22Rv1 (cell line): Measurements from ENCODE around the gene ALX3.
"Not testable (repeated sequence)": the region's sequence is repeated elsewhere in the genome, so short reads cannot be mapped to it uniquely, and the experiment has no call there.

Source experiments
- H3K27ac ChIP-seq: fragments of 450-650 bp; 2 replicates; pipeline ENCODE4 v1.5.1; 2017
- ZFX ChIP-seq: fragments of 450-650 bp; IDR thresholded peaks from 2 replicates; pipeline ENCODE4 v1.6.1; 2017; ENCODE audit warnings: antibody characterized with exemption, borderline replicate concordance
- TF ChIP-seq, protein P1 (sequence below): fragments of 450-650 bp; IDR thresholded peaks from 2 replicates; pipeline ENCODE4 v1.5.1; 2017; ENCODE audit warnings: mild to moderate bottlenecking

Gene ALX3

DNA sequence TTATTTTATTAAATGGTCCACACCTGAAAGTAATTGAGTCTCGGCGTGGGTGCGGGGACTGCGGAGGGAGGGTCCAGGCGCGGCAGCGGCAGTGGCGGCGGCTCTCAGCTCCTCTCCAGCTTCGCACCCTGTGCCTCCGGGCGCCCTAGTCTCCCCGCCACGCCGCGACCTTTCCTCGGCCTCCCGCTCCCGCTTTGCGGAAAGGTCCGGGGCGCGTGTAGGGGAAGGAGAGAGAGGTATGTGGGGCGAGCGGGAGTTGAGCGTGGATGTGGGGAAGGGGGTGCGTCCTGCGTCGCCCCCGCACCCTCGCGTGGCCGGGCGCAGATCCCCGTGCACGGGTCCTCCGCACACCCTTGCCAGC, 13.4 kb upstream of the ALX3 start:
- TF ChIP-seq, protein P1, sequence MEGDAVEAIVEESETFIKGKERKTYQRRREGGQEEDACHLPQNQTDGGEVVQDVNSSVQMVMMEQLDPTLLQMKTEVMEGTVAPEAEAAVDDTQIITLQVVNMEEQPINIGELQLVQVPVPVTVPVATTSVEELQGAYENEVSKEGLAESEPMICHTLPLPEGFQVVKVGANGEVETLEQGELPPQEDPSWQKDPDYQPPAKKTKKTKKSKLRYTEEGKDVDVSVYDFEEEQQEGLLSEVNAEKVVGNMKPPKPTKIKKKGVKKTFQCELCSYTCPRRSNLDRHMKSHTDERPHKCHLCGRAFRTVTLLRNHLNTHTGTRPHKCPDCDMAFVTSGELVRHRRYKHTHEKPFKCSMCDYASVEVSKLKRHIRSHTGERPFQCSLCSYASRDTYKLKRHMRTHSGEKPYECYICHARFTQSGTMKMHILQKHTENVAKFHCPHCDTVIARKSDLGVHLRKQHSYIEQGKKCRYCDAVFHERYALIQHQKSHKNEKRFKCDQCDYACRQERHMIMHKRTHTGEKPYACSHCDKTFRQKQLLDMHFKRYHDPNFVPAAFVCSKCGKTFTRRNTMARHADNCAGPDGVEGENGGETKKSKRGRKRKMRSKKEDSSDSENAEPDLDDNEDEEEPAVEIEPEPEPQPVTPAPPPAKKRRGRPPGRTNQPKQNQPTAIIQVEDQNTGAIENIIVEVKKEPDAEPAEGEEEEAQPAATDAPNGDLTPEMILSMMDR, result no peak
- no peak for TF ChIP-seq ZFX
- no peak overlapping the region for H3K27ac ChIP-seq

DNA sequence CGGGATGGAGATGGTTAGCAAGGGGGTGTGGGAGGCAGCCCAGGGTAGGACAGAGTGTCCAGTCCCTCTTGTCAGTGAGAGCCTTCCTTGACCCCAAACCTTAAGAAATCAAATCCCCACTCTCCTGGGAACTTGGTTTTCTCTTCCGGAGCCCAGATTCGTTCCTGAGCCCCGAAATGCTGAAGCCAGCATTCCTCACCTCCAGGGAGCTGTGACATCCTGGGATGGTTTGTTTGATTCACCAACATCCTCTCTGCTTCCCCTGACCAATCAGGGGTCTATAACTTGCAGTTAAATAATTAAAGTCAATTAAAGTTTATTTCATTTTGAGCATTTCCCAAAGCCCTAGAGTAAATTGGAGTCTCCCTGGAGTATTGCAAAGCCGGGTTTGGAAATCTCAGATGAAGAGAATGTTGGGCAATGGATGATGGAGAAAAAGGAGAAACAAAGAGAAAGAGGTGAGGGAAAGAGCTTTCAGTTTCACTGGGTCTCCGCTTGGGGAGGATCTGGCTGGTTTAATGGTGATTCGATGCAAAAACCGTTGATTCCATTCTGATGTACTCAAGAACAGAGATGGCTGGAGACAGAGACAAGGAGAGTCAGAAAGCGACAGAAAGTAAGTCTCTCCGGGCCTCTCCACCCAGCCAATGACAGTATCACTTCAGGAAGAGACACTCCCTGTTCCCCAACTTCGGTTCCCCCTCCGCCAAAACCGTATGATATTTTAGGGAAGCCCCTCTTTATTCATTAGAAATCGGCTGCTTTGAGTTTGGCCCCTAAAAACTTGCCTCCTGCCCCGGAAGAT, 12.8 kb upstream of the ALX3 start:
- TF ChIP-seq, protein P1, result no peak
- TF ChIP-seq ZFX, result no peak
- no peak overlapping the region for H3K27ac ChIP-seq

DNA sequence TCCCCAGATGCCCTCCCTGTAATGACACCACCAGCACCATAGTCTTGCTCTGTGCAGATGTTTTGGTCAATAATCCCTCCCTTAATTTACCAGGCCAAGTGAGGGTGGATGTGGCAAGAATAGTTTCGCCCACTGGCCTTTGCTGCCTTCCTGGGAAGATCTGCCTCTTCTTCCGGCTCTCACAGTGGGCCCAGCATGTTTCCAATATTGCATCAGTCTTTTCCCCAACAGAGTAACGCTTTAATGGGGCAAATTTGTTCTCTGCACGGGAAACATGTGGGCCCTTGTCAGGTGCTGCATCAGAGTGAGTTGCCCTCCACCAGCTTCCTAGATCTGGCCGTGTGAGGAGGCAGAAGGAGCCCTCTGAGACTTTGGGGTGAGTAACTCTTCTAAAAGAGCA, 12.0 kb upstream of the ALX3 start:
- no peak overlapping the region for H3K27ac ChIP-seq
- no peak for TF ChIP-seq ZFX
- TF ChIP-seq, protein P1, result no peak

DNA sequence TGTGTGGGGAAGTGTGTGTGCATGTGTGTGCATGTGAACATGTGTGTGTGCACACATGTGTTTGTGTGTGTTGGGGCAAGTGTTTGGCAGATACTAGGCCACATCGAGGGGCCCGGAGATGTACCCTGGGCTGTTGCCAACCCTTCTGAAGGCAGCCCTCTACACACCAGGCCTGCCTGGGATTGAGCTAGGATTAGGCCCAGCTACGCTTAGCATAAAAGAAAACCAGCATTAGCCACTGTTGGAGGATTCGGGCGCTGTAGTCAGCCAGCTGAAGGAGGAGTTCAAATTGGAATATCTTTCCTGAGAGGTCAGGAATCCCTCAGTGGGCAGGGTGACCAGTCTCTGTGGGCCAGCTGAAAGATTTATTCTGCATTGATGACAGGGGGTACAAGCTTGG, 10.6 kb upstream of the ALX3 start:
- H3K27ac ChIP-seq, result no peak overlapping the region
- TF ChIP-seq, protein P1, result no peak

DNA sequence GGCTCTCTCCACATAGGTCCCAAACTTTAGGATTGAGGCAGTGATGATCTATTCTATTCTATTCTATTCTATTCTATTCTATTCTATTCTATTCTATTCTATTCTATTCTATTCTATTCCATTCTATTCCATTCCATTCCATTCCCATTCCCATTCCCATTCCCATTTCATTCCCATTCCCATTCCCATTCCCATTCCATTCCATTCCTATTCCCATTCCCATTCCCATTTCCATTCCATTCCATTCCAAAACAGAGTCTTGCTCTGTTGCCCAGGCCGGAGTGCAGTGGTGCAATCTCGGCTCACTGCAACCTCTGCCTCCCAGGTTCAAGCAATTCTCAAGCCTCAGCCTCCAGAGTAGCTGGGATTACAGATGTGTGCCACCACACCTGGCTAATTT, 9.5 kb upstream of the ALX3 start:
- not testable (repeated sequence) for H3K27ac ChIP-seq

DNA sequence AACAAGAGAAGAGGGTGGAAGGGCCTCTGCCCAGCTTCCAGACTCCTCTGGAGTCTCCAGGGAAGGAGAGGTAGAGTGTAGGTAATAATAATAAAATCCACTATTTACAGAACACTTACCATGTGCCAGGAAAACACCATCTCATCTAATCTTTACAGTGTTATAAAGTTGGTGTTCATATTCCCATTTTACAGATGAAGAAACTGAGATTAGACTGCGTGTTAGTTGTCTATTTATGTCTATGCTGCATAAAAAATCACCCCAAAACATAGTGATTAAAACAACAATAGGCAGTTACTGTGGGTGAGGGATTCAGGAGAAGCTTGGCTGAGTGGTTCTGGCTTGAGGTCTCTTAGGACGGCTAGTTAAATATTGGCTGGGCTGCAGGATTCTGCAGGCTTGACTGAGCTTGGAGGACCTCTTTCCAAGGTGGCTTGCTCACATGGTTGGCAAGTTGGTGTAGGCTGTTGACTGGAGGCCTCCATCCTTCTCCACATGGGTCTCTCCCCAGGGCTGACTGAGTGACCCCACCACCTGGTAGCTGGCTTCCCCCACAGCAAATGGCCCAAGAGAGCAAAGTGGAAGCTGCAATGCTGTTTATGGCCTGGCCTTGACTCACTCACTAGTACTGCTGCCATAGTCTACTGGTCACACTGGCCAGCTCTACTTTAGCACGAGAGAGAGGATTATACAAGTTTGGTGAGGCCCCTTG, 6.5 kb upstream of the ALX3 start:
- no peak for TF ChIP-seq ZFX
- TF ChIP-seq, protein P1, result no peak
- no peak overlapping the region for H3K27ac ChIP-seq

DNA sequence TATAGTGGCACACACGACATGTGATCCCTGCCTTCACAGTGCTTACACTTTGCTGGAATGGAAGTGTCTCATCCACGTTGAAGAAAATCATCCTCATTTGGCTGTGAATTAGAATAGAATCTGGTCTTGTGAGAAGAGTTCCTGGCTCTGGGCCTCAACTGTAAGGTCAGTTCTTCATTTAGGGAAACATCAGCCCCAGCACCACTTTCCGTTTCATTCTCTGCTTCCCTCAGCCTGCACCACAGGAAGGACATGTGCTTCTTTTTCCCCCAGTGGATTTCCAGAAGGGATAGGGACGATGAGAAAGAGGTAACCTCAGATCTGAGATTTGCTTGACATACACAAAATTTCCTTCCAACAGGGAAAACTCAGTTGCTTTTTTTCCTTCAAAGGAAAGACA, 3.7 kb upstream of the ALX3 start:
- H3K27ac ChIP-seq, result no peak overlapping the region
- TF ChIP-seq, protein P1, result no peak
- no peak for TF ChIP-seq ZFX

DNA sequence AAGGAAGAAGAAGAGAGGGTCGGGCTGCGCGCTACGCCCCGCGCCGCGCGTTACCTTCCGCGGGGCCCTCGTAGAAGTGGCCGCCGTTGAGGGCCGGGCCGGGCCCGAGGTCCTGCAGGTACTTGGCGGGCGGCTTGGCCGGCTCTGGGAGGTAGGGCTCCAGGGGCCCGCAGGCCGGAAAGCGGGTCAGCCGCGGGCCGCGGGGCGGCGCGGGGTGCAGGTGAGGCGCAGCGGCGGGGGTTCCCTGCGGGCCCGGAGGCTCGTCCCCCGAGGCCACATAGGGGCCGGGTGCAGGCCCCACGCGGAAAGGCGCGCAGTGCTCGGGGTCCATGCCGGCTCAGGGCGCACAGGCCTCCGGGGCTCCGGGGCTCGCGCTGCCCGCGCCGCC, 196 bp downstream of the ALX3 start:
- no peak overlapping the region for H3K27ac ChIP-seq
- TF ChIP-seq, protein P1, result no peak
